HepG2 (cell line): ENCODE measurements around the gene PPIL6. TPM values are rescaled to one million over a fixed set of nuclear protein-coding genes. Genes with fewer than 3 reads are reported as not detected.

ENCODE experiments used
- BORCS8-MEF2B ChIP-seq: sonication (generic); formaldehyde crosslinking; IDR thresholded peaks from 2 replicates; pipeline ENCODE4 v1.8.0; 2022; ENCODE audit warnings: mild to moderate bottlenecking, missing genetic modification reagents
- LCORL ChIP-seq, 2 experiments: fragments of 450-650 bp in 1 of 2; sonication (generic) in 1 of 2; formaldehyde crosslinking in 1 of 2; IDR thresholded peaks; 2 replicates each; pipeline versions ENCODE4 v1.5.0 to v1.6.1; 2017 to 2020; ENCODE audit warnings: antibody characterized with exemption in 1 of 2, missing genetic modification reagents in 1 of 2
- MAFG ChIP-seq: sonication (generic); formaldehyde crosslinking; IDR thresholded peaks from 2 replicates; pipeline ENCODE4 v1.5.1; 2020; ENCODE audit warnings: mild to moderate bottlenecking, missing genetic modification reagents
- PCBP2 ChIP-seq: fragments of 200-400 bp; formaldehyde crosslinking; optimal IDR thresholded peaks from 2 replicates; pipeline ENCODE3; 2018; ENCODE audit warnings: low read length, low read depth; ENCODE audit not compliant: poor library complexity, severe bottlenecking
- SOX5 ChIP-seq: IDR thresholded peaks from 2 replicates; pipeline ENCODE4 v1.6.1; 2016; ENCODE audit warnings: borderline replicate concordance
- TERF1 ChIP-seq: sonication (generic); formaldehyde crosslinking; IDR thresholded peaks from 2 replicates; pipeline ENCODE4 v1.8.0; 2022; ENCODE audit warnings: mild to moderate bottlenecking, missing genetic modification reagents, moderate library complexity
- TFAP4 ChIP-seq: sonication (generic); IDR thresholded peaks from 2 replicates; pipeline ENCODE4 v1.6.1; 2016; ENCODE audit warnings: low read depth, borderline replicate concordance
- ZKSCAN1 ChIP-seq: fragments of 150-350 bp; IDR thresholded peaks from 2 replicates; pipeline ENCODE4 v1.6.1; 2014; ENCODE audit warnings: low read length
- ZNF557 ChIP-seq: sonication (generic); formaldehyde crosslinking; IDR thresholded peaks from 2 replicates; pipeline ENCODE4 v1.4.0; 2020; ENCODE audit warnings: missing genetic modification reagents
- ZNF644 ChIP-seq: IDR thresholded peaks from 2 replicates; pipeline ENCODE4 v1.6.1; 2016; ENCODE audit warnings: low read depth
- ZNF816 ChIP-seq: sonication (generic); formaldehyde crosslinking; IDR thresholded peaks from 2 replicates; pipeline ENCODE4 v1.8.0; 2022; ENCODE audit warnings: missing genetic modification reagents, mild to moderate bottlenecking, borderline replicate concordance
- ZSCAN21 ChIP-seq: sonication (generic); formaldehyde crosslinking; IDR thresholded peaks from 2 replicates; pipeline ENCODE4 v1.8.0; 2022; ENCODE audit warnings: mild to moderate bottlenecking, missing genetic modification reagents, moderate library complexity, borderline replicate concordance
- polyA plus RNA-seq, 8 experiments: library from polyadenylated mRNA; depleted of rRNA in 3 of 8; stranded (reverse) in 7 of 8; unstranded in 1 of 8; fragments of >200 nt; fragmentation: Illumina TruSeq in 4 of 8; extraction: Trizol in 4 of 8; gene quantifications; 2 replicates each; pipeline versions ENCODE4 v1.2.1 to v1.2.3, GENCODE V29; 2011 to 2016; ENCODE audit warnings: low read depth in 4 of 8, missing spikeins in 1 of 8, mixed read lengths in 1 of 8; ENCODE audit not compliant: insufficient read depth in 1 of 8
- total RNA-seq, 5 experiments: library from RNA; depleted of rRNA; stranded (reverse); fragments of >200 nt; fragmentation: Illumina TruSeq; extraction: Trizol; gene quantifications; 2 replicates each; pipeline ENCODE4 v1.2.3, GENCODE V29; 2016; ENCODE audit warnings: low read depth in 1 of 5
- TF ChIP-seq, protein P1 (sequence below), 2 experiments: sonication (generic) in 1 of 2; formaldehyde crosslinking in 1 of 2; IDR thresholded peaks; 2 replicates each; pipeline versions ENCODE4 v1.6.1 to v1.9.0; 2014 to 2022; ENCODE audit warnings: antibody characterized with exemption in 1 of 2, borderline replicate concordance in 1 of 2, inconsistent platforms in 1 of 2, low read depth in 1 of 2, missing genetic modification reagents in 1 of 2
- TF ChIP-seq, protein P2 (sequence below): fragments of 450-650 bp; IDR thresholded peaks from 2 replicates; pipeline ENCODE4 v1.6.1; 2017; ENCODE audit warnings: mild to moderate bottlenecking
- TF ChIP-seq, protein P3 (sequence below): sonication (generic); formaldehyde crosslinking; IDR thresholded peaks from 2 replicates; pipeline ENCODE4 v1.4.0; 2020; ENCODE audit warnings: mild to moderate bottlenecking, missing genetic modification reagents

The PPIL6 gene
- total and polyA plus RNA-seq, 2 of the 13 experiments (the other 11 are each of a cell fraction or from before 2014, with no cell fraction given) = 0.22 to 0.46 TPM

GRCh38 chr6:109440331-109441068 lies at the start of gene PPIL6, which contains the start of gene SMPD2 (continued):
- peak; percentile 70 for TF ChIP-seq ZSCAN21
- TF ChIP-seq, protein P1, sequence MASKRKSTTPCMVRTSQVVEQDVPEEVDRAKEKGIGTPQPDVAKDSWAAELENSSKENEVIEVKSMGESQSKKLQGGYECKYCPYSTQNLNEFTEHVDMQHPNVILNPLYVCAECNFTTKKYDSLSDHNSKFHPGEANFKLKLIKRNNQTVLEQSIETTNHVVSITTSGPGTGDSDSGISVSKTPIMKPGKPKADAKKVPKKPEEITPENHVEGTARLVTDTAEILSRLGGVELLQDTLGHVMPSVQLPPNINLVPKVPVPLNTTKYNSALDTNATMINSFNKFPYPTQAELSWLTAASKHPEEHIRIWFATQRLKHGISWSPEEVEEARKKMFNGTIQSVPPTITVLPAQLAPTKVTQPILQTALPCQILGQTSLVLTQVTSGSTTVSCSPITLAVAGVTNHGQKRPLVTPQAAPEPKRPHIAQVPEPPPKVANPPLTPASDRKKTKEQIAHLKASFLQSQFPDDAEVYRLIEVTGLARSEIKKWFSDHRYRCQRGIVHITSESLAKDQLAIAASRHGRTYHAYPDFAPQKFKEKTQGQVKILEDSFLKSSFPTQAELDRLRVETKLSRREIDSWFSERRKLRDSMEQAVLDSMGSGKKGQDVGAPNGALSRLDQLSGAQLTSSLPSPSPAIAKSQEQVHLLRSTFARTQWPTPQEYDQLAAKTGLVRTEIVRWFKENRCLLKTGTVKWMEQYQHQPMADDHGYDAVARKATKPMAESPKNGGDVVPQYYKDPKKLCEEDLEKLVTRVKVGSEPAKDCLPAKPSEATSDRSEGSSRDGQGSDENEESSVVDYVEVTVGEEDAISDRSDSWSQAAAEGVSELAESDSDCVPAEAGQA (IDR thresholded peaks at IDR 0.05; ENCODE audit: low read depth) = no peak
- TF ChIP-seq, protein P1 (CRISPR knock-in tag; IDR thresholded peaks at IDR 0.05; ENCODE audit: borderline replicate concordance) = no peak
- 0 out of 2 replicates have a peak, but pooled peaks have one; percentile 2 for TF ChIP-seq TFAP4
- no peak for TF ChIP-seq ZNF557
- no peak for TF ChIP-seq BORCS8-MEF2B (CRISPR knock-in tag)
- no peak; the same call in 1 of the 2 replicates for TF ChIP-seq ZNF816 (CRISPR knock-in tag)
- TF ChIP-seq SOX5 (CRISPR knock-in tag) = no peak
- TF ChIP-seq TERF1 (CRISPR knock-in tag) = 0 out of 2 replicates have a peak, but pooled peaks have one; percentile 51
- TF ChIP-seq ZNF644 = no peak
- TF ChIP-seq PCBP2 = no peak
- TF ChIP-seq, protein P2, sequence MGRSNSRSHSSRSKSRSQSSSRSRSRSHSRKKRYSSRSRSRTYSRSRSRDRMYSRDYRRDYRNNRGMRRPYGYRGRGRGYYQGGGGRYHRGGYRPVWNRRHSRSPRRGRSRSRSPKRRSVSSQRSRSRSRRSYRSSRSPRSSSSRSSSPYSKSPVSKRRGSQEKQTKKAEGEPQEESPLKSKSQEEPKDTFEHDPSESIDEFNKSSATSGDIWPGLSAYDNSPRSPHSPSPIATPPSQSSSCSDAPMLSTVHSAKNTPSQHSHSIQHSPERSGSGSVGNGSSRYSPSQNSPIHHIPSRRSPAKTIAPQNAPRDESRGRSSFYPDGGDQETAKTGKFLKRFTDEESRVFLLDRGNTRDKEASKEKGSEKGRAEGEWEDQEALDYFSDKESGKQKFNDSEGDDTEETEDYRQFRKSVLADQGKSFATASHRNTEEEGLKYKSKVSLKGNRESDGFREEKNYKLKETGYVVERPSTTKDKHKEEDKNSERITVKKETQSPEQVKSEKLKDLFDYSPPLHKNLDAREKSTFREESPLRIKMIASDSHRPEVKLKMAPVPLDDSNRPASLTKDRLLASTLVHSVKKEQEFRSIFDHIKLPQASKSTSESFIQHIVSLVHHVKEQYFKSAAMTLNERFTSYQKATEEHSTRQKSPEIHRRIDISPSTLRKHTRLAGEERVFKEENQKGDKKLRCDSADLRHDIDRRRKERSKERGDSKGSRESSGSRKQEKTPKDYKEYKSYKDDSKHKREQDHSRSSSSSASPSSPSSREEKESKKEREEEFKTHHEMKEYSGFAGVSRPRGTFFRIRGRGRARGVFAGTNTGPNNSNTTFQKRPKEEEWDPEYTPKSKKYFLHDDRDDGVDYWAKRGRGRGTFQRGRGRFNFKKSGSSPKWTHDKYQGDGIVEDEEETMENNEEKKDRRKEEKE = no peak
- TF ChIP-seq, protein P3, sequence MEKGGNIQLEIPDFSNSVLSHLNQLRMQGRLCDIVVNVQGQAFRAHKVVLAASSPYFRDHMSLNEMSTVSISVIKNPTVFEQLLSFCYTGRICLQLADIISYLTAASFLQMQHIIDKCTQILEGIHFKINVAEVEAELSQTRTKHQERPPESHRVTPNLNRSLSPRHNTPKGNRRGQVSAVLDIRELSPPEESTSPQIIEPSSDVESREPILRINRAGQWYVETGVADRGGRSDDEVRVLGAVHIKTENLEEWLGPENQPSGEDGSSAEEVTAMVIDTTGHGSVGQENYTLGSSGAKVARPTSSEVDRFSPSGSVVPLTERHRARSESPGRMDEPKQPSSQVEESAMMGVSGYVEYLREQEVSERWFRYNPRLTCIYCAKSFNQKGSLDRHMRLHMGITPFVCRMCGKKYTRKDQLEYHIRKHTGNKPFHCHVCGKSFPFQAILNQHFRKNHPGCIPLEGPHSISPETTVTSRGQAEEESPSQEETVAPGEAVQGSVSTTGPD (CRISPR knock-in tag) = no peak
- TF ChIP-seq ZKSCAN1 = no peak
- TF ChIP-seq MAFG = no peak
- TF ChIP-seq LCORL (IDR thresholded peaks at IDR 0.05) = no peak
- peak; percentile 47; the same call in 1 of the 2 replicates for TF ChIP-seq LCORL (CRISPR knock-in tag; IDR thresholded peaks at IDR 0.05)
